Naive thymus-derived CD8-positive, alpha-beta T cell (primary cell): Measurements from ENCODE around the gene ZNF664. TPM values are rescaled to one million over a fixed set of nuclear protein-coding genes. Genes with fewer than 3 reads are reported as not detected.

Experiments used
- ATAC-seq, 2 donors: fragments of 150-1000 bp; cut with Tn5 transposase in 1 of 2; sonication (Bioruptor Pico), chemical (Tn5 transposase) in 1 of 2; 1 replicate in 1 of 2; 2 replicates in 1 of 2; pipeline ENCODE4 v1.10.0; 2021; ENCODE audit warnings: mild to moderate bottlenecking in 2 of 2, moderate library complexity in 2 of 2
- POLR2A ChIA-PET: fragments of 350-600 bp; sonication (Branson Sonifier 250); formaldehyde crosslinking; loops from one replicate; lab custom pipeline; 2021; ENCODE audit warnings: antibody characterized with exemption; lab: Charles Lee
- DNase-seq, 10 donors: peaks; one replicate each; pipeline versions ENCODE4 v3.0.0 to v3.0.0-alpha.2; 2020 to 2022
- H3K27ac Mint-ChIP-seq, 10 donors: one replicate each; pipeline ENCODE4 v1.8.0; 2020 to 2022; ENCODE audit warnings: mild to moderate bottlenecking in 10 of 10, mixed read lengths in 10 of 10, moderate library complexity in 4 of 10, inconsistent platforms in 1 of 10
- H3K27me3 Mint-ChIP-seq, 5 donors: one replicate each; pipeline ENCODE4 v1.8.0; 2021 to 2022; ENCODE audit warnings: mixed read lengths in 5 of 5
- H3K36me3 Mint-ChIP-seq, 3 donors: one replicate each; pipeline ENCODE4 v1.8.0; 2020 to 2022; ENCODE audit warnings: mixed read lengths in 3 of 3, mild to moderate bottlenecking in 2 of 3, inconsistent platforms in 1 of 3
- H3K4me1 Mint-ChIP-seq, 4 donors: one replicate each; pipeline ENCODE4 v1.8.0; 2021 to 2022; ENCODE audit warnings: mixed read lengths in 4 of 4
- H3K4me3 Mint-ChIP-seq, 10 donors: one replicate each; pipeline ENCODE4 v1.8.0; 2020 to 2022; ENCODE audit warnings: mild to moderate bottlenecking in 10 of 10, mixed read lengths in 10 of 10, moderate library complexity in 6 of 10, inconsistent platforms in 1 of 10
- H3K9me3 Mint-ChIP-seq, 9 donors: one replicate each; pipeline ENCODE4 v1.8.0; 2020 to 2022; ENCODE audit warnings: mixed read lengths in 9 of 9, mild to moderate bottlenecking in 3 of 9, inconsistent platforms in 1 of 9, moderate library complexity in 1 of 9
- polyA plus RNA-seq, 3 donors: library from polyadenylated mRNA; unstranded; fragments of 300-500 nt; fragmentation: Illumina TruSeq; gene quantifications; one replicate each; pipeline ENCODE4 v1.2.3, GENCODE V29; 2021
- total RNA-seq, 8 experiments: library from RNA in 2 of 8; stranded (reverse) in 2 of 8; gene quantifications; one replicate each; pipeline ENCODE4 v1.2.3 and lab custom pipeline; 2021 to 2026

ZNF664 gene
- total and polyA plus RNA-seq, 5 experiments from 2014 or later: 9.4 to 47.9 (median 10.8) TPM

GRCh38 chr12:124024776-124025175 is 51.8 kb downstream of the ZNF664 start:
- POLR2A ChIA-PET: no interaction called here
- Mint-ChIP-seq H3K36me3 (no peaks in the 10 kb centered on the region), H3K4me3 (no peak overlapping the region), H3K27me3 (peaks cover 0 to 5% (median 0%) of the 10 kb centered on the region in 5 donors), H3K4me1 (peaks cover 0 to 9% (median 8%) of the 10 kb centered on the region in 4 donors), H3K27ac (no peak overlapping the region), H3K9me3 (peaks cover 0 to 1% (median 0%) of the 10 kb centered on the region in 9 donors)
- ATAC-seq: no peak
- DNase-seq: no peak

GRCh38 chr12:124025661-124026060 is 52.6 kb downstream of the ZNF664 start:
- H3K27ac Mint-ChIP-seq: peak overlapping the region in 1 of 10 donors; percentile 17
- H3K27me3 Mint-ChIP-seq: peaks cover 0 to 5% (median 0%) of the 10 kb centered on the region in 5 donors
- H3K36me3 Mint-ChIP-seq: no peaks in the 10 kb centered on the region
- no peak overlapping the region for H3K4me3 Mint-ChIP-seq
- H3K4me1 Mint-ChIP-seq: peaks cover 0 to 10% (median 8%) of the 10 kb centered on the region in 4 donors
- H3K9me3 Mint-ChIP-seq: peaks cover 0 to 1% (median 0%) of the 10 kb centered on the region in 9 donors
- DNase-seq: no peak
- POLR2A ChIA-PET: no interaction called here
- no peak for ATAC-seq

GRCh38 chr12:124026755-124027745 is 54.0 kb downstream of the ZNF664 start:
- H3K27ac Mint-ChIP-seq: peak overlapping the region in 1 of 10 donors; percentile 45
- H3K9me3 Mint-ChIP-seq: peaks cover 0 to 1% (median 0%) of the 10 kb centered on the region in 9 donors
- POLR2A ChIA-PET: no interaction called here
- ATAC-seq (no peak), DNase-seq (no peak)
- H3K27me3 Mint-ChIP-seq: peaks cover 0 to 5% (median 0%) of the 10 kb centered on the region in 5 donors
- no peaks in the 10 kb centered on the region for H3K36me3 Mint-ChIP-seq
- peaks cover 0 to 10% (median 8%) of the 10 kb centered on the region in 4 donors for H3K4me1 Mint-ChIP-seq
- no peak overlapping the region for H3K4me3 Mint-ChIP-seq

DNA sequence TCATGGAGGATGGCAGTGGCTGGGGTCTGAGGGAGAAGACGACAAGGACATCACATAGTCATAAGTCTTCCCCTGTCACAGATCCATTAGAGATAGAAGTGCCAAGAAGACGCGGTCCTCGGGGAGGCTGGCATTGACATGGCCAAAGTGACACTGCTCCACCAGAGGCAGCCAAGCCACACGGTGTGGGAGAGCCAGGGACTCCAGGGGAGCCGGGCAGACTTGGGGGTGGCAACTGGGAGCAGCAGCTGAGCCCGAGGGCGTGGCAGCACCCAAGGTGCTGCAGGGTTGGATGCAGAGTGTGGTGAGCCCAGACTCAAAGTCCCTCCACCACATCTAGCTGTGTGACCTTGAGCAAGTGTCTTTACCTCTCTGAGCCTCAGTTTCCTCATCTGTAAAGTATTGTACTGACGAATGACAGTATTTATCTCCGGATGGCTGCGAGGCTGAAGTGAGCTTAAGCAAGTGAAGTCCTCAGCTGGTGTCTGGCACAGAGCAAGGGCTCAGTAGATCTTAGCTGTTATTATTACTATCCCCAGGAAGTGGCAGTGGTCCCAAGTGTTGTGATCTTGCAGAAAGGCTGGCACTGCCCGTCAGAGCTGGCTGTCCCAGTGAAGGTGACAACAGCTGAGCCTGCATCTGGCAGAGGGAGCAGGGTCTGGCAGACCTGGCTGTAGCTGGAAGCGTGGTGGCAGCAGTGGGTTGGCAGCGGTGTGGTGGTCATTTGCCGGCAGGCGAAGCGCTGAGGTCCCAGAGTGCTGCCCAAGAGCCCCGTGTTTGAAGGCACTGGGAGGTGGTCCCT is 54.9 kb downstream of the ZNF664 start:
- Mint-ChIP-seq H3K36me3 (no peaks in the 10 kb centered on the region), H3K27ac (peak overlapping the region in 1 of 10 donors; percentile 29), H3K9me3 (no peaks in the 10 kb centered on the region), H3K4me1 (peaks cover 0 to 10% (median 8%) of the 10 kb centered on the region in 4 donors), H3K4me3 (no peak overlapping the region), H3K27me3 (peaks cover 0 to 5% (median 0%) of the 10 kb centered on the region in 5 donors)
- ATAC-seq: no peak
- DNase-seq: no peak
- POLR2A ChIA-PET: no interaction called here

GRCh38 chr12:124028555-124028925 is 55.5 kb downstream of the ZNF664 start:
- no peak overlapping the region for H3K27ac Mint-ChIP-seq
- ATAC-seq (no peak), DNase-seq (no peak)
- peaks cover 0 to 5% (median 0%) of the 10 kb centered on the region in 5 donors for H3K27me3 Mint-ChIP-seq
- no peak overlapping the region for H3K4me3 Mint-ChIP-seq
- H3K9me3 Mint-ChIP-seq: no peaks in the 10 kb centered on the region
- POLR2A ChIA-PET: no interaction called here
- no peaks in the 10 kb centered on the region for H3K36me3 Mint-ChIP-seq
- peaks cover 0 to 10% (median 8%) of the 10 kb centered on the region in 4 donors for H3K4me1 Mint-ChIP-seq

GRCh38 chr12:124030008-124030407 is 57.0 kb downstream of the ZNF664 start:
- peaks cover 0 to 8% (median 4%) of the 10 kb centered on the region in 4 donors for H3K4me1 Mint-ChIP-seq
- no peaks in the 10 kb centered on the region for H3K36me3 Mint-ChIP-seq
- DNase-seq (no peak), ATAC-seq (no peak)
- no peak overlapping the region for H3K27ac Mint-ChIP-seq
- H3K27me3 Mint-ChIP-seq: peaks cover 0 to 5% (median 0%) of the 10 kb centered on the region in 5 donors
- POLR2A ChIA-PET: no interaction called here
- no peaks in the 10 kb centered on the region for H3K9me3 Mint-ChIP-seq
- no peak overlapping the region for H3K4me3 Mint-ChIP-seq

DNA sequence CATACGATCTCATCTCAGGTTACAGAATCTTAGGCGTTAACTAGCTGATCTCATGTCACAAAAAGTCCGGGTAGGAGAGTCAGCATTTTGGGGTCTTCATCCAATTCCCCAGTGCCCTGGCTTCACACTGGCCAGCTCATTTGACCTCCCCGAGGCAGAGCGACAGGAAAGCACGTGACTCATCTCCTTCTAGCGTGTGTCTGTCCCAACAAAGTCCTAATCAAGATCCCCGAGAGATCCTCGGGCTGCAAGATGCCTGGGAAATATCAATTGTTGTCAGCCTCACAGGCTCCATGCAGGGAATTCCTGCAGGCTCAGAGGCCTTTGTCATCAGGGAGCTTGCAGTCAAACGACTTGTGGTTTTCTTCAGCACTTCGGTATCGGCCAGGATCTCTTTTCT is 57.5 kb downstream of the ZNF664 start:
- peaks cover 0 to 8% (median 4%) of the 10 kb centered on the region in 4 donors for H3K4me1 Mint-ChIP-seq
- H3K27ac Mint-ChIP-seq: no peak overlapping the region
- ATAC-seq (no peak), DNase-seq (no peak)
- POLR2A ChIA-PET: no interaction called here
- peaks cover 0 to 5% (median 0%) of the 10 kb centered on the region in 5 donors for H3K27me3 Mint-ChIP-seq
- no peaks in the 10 kb centered on the region for H3K36me3 Mint-ChIP-seq
- no peak overlapping the region for H3K4me3 Mint-ChIP-seq
- H3K9me3 Mint-ChIP-seq: no peaks in the 10 kb centered on the region

DNA sequence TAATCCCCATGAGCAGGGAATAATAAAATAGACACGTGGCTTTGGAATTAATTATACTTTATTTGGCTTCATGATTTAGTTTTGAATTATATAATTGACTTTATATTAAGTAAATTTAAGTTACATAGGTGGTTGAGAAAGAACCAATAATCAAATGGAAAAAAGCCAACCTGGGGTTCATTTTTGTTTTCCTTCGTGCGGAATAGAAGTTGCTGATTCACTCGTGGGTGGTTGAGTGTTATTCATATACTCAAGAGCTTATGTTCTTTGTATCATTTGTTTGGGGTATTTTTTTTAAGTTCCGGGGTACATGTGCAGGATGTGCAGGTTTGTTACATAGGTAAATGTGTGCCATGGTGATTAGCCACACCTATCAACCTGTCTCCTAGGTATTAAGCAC is 58.0 kb downstream of the ZNF664 start:
- ATAC-seq (no peak), DNase-seq (no peak)
- POLR2A ChIA-PET: no interaction called here
- Mint-ChIP-seq H3K36me3 (no peaks in the 10 kb centered on the region), H3K27me3 (peaks cover 0 to 5% (median 0%) of the 10 kb centered on the region in 5 donors), H3K4me1 (peaks cover 0 to 8% (median 4%) of the 10 kb centered on the region in 4 donors), H3K27ac (no peak overlapping the region), H3K4me3 (no peak overlapping the region), H3K9me3 (no peaks in the 10 kb centered on the region)

GRCh38 chr12:124032265-124032886 is 59.4 kb downstream of the ZNF664 start:
- H3K27me3 Mint-ChIP-seq: peaks cover 0 to 10% (median 6%) of the 10 kb centered on the region in 5 donors
- no peak overlapping the region for H3K4me3 Mint-ChIP-seq
- H3K9me3 Mint-ChIP-seq: no peaks in the 10 kb centered on the region
- no peaks in the 10 kb centered on the region for H3K36me3 Mint-ChIP-seq
- H3K4me1 Mint-ChIP-seq: peaks cover 0 to 6% (median 3%) of the 10 kb centered on the region in 4 donors
- peak in 4 of 10 donors; percentile 9 to 25 (median 22) for DNase-seq
- no peak for ATAC-seq
- POLR2A ChIA-PET: no interaction called here
- no peak overlapping the region for H3K27ac Mint-ChIP-seq

DNA sequence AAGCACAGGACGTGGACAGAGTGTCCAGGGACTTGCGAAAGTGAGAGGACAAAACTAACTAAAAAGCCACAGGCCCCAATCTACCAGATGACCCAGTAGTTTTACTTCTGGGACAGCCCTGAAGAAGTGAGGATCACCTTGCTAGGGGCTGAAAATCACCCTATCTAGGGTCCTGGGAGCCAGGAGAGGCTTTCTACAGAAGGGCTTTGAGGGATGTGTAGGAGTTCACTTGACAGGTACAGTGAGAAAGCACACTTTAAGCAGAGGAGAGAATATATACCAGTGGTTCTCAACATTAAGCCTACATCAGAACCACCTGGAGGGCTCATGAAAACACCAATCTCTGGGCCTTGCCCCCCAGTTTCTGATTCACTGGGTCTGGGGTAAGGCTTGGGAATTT is 60.8 kb downstream of the ZNF664 start:
- peaks cover 0 to 2% (median 0%) of the 10 kb centered on the region in 4 donors for H3K4me1 Mint-ChIP-seq
- H3K36me3 Mint-ChIP-seq: no peaks in the 10 kb centered on the region
- H3K4me3 Mint-ChIP-seq: no peak overlapping the region
- DNase-seq (no peak), ATAC-seq (no peak)
- H3K9me3 Mint-ChIP-seq: no peaks in the 10 kb centered on the region
- no peak overlapping the region for H3K27ac Mint-ChIP-seq
- H3K27me3 Mint-ChIP-seq: peaks cover 0 to 14% (median 8%) of the 10 kb centered on the region in 5 donors
- POLR2A ChIA-PET: no interaction called here

DNA sequence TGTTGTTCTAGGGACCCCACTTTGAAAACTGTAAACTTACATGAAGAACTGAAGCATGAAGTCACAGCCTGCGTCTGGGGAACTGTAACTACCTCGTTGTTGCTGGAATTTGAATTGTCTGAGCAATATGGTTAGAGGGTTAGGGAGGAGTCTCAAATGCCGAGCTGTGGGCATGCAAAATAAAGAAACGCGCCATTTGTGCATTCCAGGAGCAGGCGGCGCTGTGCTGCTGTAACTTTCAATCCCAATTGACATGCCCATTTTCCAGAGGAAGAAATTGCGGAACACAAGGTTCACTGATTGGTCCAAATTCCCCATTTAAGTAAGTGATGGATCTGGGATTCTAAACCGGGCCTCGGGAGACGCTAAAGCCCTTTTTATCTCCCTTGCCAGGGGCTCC is 61.3 kb downstream of the ZNF664 start:
- no peak for ATAC-seq
- H3K9me3 Mint-ChIP-seq: no peaks in the 10 kb centered on the region
- no peak overlapping the region for H3K27ac Mint-ChIP-seq
- no peak overlapping the region for H3K4me3 Mint-ChIP-seq
- H3K4me1 Mint-ChIP-seq: peaks cover 0 to 2% (median 0%) of the 10 kb centered on the region in 4 donors
- H3K27me3 Mint-ChIP-seq: peaks cover 0 to 14% (median 8%) of the 10 kb centered on the region in 5 donors
- no peaks in the 10 kb centered on the region for H3K36me3 Mint-ChIP-seq
- no peak for DNase-seq
- POLR2A ChIA-PET: no interaction called here

DNA sequence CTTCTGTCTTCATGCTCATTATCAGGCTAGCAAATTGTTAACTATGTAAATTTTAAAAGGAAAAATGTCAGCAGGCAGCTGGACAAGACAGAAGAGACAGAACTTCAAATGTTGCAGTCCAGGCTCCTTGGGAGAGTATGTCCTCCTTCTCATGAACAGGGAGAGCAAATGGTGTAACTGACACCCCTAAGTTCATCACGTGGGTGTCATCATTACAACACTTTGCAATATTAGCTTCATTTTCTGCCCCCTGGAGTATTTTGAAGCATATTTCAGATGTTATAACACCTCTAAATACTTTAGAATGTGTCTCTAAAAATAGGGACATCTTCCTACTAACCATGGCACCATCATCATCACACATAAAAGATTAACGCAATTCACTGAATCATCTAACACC is 62.1 kb downstream of the ZNF664 start:
- ATAC-seq (no peak), DNase-seq (no peak)
- H3K9me3 Mint-ChIP-seq: no peaks in the 10 kb centered on the region
- no peaks in the 10 kb centered on the region for H3K36me3 Mint-ChIP-seq
- H3K4me3 Mint-ChIP-seq: no peak overlapping the region
- no peak overlapping the region for H3K27ac Mint-ChIP-seq
- H3K27me3 Mint-ChIP-seq: peaks cover 0 to 14% (median 8%) of the 10 kb centered on the region in 5 donors
- POLR2A ChIA-PET: no interaction called here
- peaks cover 0 to 2% (median 0%) of the 10 kb centered on the region in 4 donors for H3K4me1 Mint-ChIP-seq
